Spleen (tissue), 11 donors: ENCODE measurements around the gene STAG3. TPM values are rescaled to one million over a fixed set of nuclear protein-coding genes. Genes with fewer than 3 reads are reported as not detected.

Experiments used
- DNase-seq: peaks from one replicate; pipeline ENCODE4 v3.0.0-alpha.2; 2020
- H3K27ac ChIP-seq, 8 donors: fragments of 200-600 bp; sonication (generic) in 7 of 8; 1 replicate in 4 of 8; 2 replicates in 4 of 8; pipeline versions ENCODE4 v1.5.0 to v1.8.0; 2016 to 2021; ENCODE audit warnings: inconsistent platforms in 4 of 8, mild to moderate bottlenecking in 4 of 8, moderate library complexity in 1 of 8
- H3K27me3 ChIP-seq, 7 donors: fragments of 200-600 bp; sonication (generic) in 6 of 7; replicated peaks in 1 of 7; 1 replicate in 4 of 7; 2 replicates in 3 of 7; pipeline versions ENCODE4 v1.5.0 to v1.8.0; 2016 to 2021; ENCODE audit warnings: inconsistent platforms in 3 of 7, mild to moderate bottlenecking in 1 of 7
- H3K36me3 ChIP-seq, 6 donors: fragments of 200-600 bp; sonication (generic) in 5 of 6; 1 replicate in 4 of 6; 2 replicates in 2 of 6; pipeline versions ENCODE4 v1.5.0 to v1.8.0; 2016 to 2021; ENCODE audit warnings: inconsistent platforms in 2 of 6
- H3K4me1 ChIP-seq, 6 donors: fragments of 200-600 bp; sonication (generic) in 5 of 6; 1 replicate in 3 of 6; 2 replicates in 3 of 6; pipeline versions ENCODE4 v1.5.0 to v1.8.0; 2016 to 2021; ENCODE audit warnings: inconsistent platforms in 3 of 6
- H3K4me3 ChIP-seq, 8 donors: fragments of 200-600 bp; sonication (generic) in 7 of 8; 1 replicate in 4 of 8; 2 replicates in 4 of 8; pipeline versions ENCODE4 v1.5.0 to v1.8.0; 2016 to 2021; ENCODE audit warnings: inconsistent platforms in 4 of 8, mild to moderate bottlenecking in 4 of 8, moderate library complexity in 2 of 8
- H3K9me3 ChIP-seq, 8 donors: fragments of 200-600 bp; sonication (generic) in 7 of 8; 1 replicate in 4 of 8; 2 replicates in 4 of 8; pipeline versions ENCODE4 v1.5.0 to v1.8.0; 2016 to 2021; ENCODE audit warnings: inconsistent platforms in 4 of 8
- POLR2A ChIP-seq, 3 donors: fragments of 450-650 bp; IDR thresholded peaks; one replicate each; pipeline ENCODE4 v1.5.1; 2017; ENCODE audit warnings: antibody characterized with exemption in 3 of 3, mild to moderate bottlenecking in 1 of 3
- POLR2AphosphoS5 ChIP-seq, 3 donors: sonication (generic); formaldehyde crosslinking; IDR thresholded peaks; one replicate each; pipeline ENCODE4 v1.5.1; 2017; ENCODE audit warnings: antibody characterized with exemption in 3 of 3
- WGBS, 5 donors: extraction: QIAGEN DNeasy Blood & Tissue Kit in 3 of 5; methylation state at CpG; one replicate each; pipeline versions ENCODE4 v1.1.5 to v1.1.7; 2013 to 2018; 5-methylcytosine and 5-hydroxymethylcytosine counted together
- intact Hi-C: fragments of 100-400 bp; cut with DNase I; formaldehyde crosslinking; loops from one replicate; pipeline ENCODE4 v1.15.0; 2023; ENCODE audit warnings: low total_unique reads
- polyA plus RNA-seq, 3 donors: library from polyadenylated mRNA; stranded (reverse); fragments of 200-250 nt; gene quantifications; one replicate each; pipeline ENCODE4 v1.2.1, GENCODE V29; 2013
- total RNA-seq, 7 donors: library from RNA; depleted of rRNA in 3 of 7; stranded (reverse); fragments of >200 nt in 3 of 7; fragmentation: NEBNext Ultra II Directional in 4 of 7; extraction: Animal tissue kit (Norgen Biotek cat#: 25700) in 4 of 7; gene quantifications; one replicate each; pipeline versions ENCODE4 v1.1.0 to v1.2.1, GENCODE V29; 2016 to 2021
- TF ChIP-seq, protein P1 (sequence below), 11 experiments: fragments of 200-600 bp in 7 of 11; fragments of 450-650 bp in 4 of 11; sonication (generic) in 4 of 11; IDR thresholded peaks in 8 of 11; conservative IDR thresholded peaks in 3 of 11; 1 replicate in 7 of 11; 2 replicates in 4 of 11; pipeline versions ENCODE4 v1.4.0 to v1.8.0; 2016 to 2021; ENCODE audit warnings: antibody characterized with exemption in 11 of 11, inconsistent platforms in 4 of 11, mild to moderate bottlenecking in 1 of 11
- donor health status: healthy with polysubstance abuse.
- donor health status: DM: no; HTN: no; CAD: no; lungs with moderate emphysema.
- donor health status: DM: no; HTN: no; CAD: no.
- donor health status: Bipolar disorder and iron deficiency.
- donor health status: healthy.
- donor health status: DM: no; HTN: no; CAD: no.
- donor health status: DM: yes; HTN: yes; CAD: no.

Gene STAG3
- total and polyA plus RNA-seq, 10 donors = 8.0 to 123 (median 40.4) TPM

DNA sequence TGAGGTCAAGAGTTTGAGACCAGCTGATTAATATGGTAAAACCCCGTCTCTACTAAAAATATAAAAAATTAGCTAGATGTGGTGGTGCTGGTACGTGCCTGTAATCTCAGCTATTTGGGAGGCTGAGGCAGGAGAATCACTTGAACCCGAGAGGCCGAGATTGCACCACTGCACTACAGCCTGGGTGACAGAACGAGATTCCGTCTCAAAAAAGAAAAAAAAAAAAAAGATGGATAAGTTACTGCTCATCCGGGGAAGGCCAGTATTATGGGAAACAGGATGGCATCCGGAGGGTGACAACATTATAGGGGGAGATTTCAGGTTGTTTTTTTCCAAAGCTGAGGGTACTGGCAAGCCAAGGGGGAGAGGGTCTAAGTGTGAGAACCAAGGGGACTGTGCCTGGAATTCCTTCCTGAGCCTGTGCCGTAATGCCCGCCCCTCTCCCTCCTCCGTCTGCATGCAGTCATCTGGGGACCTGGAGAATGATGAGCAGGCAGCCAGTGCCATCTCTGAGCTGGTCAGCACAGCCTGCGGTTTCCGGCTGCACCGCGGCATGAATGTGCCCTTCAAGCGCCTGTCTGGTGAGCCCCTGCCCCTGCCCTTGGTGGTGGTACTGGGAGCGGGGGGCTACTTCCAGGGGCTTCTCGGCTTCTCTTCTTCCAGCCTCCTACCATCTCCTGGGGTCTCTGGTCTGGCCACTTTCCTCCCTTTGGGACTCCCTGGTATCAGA is 24.6 kb upstream of the STAG3 start:
- peaks cover 0 to 72% (median 37%) of the 10 kb centered on the region in 6 donors for H3K36me3 ChIP-seq
- no peaks in the 10 kb centered on the region for H3K27me3 ChIP-seq
- H3K4me3 ChIP-seq = peak overlapping the region in 1 of 8 donors; percentile 33
- TF ChIP-seq, protein P1, sequence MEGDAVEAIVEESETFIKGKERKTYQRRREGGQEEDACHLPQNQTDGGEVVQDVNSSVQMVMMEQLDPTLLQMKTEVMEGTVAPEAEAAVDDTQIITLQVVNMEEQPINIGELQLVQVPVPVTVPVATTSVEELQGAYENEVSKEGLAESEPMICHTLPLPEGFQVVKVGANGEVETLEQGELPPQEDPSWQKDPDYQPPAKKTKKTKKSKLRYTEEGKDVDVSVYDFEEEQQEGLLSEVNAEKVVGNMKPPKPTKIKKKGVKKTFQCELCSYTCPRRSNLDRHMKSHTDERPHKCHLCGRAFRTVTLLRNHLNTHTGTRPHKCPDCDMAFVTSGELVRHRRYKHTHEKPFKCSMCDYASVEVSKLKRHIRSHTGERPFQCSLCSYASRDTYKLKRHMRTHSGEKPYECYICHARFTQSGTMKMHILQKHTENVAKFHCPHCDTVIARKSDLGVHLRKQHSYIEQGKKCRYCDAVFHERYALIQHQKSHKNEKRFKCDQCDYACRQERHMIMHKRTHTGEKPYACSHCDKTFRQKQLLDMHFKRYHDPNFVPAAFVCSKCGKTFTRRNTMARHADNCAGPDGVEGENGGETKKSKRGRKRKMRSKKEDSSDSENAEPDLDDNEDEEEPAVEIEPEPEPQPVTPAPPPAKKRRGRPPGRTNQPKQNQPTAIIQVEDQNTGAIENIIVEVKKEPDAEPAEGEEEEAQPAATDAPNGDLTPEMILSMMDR (IDR thresholded peaks at IDR 0.05 in 8 of 11, conservative IDR thresholded peaks at IDR 0.05 in 3 of 11) = no peak
- peak in 1 of 3 donors; percentile 31 for TF ChIP-seq POLR2AphosphoS5 (IDR thresholded peaks at IDR 0.05)
- peaks cover 33 to 94% (median 85%) of the 10 kb centered on the region in 6 donors for H3K4me1 ChIP-seq
- DNase-seq = peak; percentile 80
- peak overlapping the region in 7 of 8 donors; percentile 59 to 97 (median 70) for H3K27ac ChIP-seq
- 89 to 94% (median 91%) methylated on average over 17 to 18 of the region's 18 CpGs for WGBS, 5 donors
- H3K9me3 ChIP-seq = no peaks in the 10 kb centered on the region
- intact Hi-C loops = no loop called here

DNA sequence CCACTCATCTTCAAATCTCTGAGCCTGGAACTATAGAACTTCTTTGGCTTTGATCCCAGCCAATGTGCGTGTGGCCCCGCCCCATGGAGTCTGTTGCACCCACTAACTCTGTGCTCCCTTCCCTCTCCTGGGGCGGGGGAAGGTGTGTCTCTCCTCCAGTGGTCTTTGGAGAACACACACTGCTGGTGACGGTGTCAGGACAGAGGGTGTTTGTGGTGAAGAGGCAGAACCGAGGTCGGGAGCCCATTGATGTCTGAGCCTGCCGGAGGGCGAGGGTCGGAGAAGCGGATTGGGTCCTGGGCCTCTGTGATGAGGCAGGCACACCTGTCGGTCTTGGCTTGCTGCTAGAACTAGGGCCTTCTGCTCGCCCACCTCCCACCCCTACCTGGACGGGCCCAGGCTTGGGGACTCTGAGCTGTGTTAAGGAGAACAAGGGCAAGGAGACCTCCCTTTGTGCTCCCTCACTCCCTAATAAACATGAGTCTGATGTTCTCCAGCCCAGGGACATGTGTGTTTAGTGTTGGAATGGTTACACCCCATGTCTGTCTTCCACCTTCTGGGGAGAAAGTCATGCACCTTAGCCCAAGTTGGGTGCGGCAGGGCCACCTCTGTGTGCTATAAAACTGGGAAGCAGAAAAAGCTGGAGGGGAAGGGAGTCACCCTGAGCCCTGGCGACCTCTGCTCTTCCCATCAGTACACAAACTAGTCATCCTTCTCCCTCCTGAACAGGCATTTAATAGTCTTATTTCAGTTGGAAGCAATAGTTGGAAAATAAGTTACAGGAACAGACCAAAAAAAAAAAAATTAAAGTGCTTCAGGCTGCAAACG is 23.8 kb upstream of the STAG3 start:
- Histone ChIP-seq H3K4me3 (no peak overlapping the region), H3K9me3 (no peaks in the 10 kb centered on the region), H3K36me3 (peaks cover 0 to 72% (median 37%) of the 10 kb centered on the region in 6 donors), H3K4me1 (peaks cover 33 to 96% (median 84%) of the 10 kb centered on the region in 6 donors), H3K27ac (peak overlapping the region in 3 of 8 donors; percentile 95 to 97 (median 97)), H3K27me3 (no peaks in the 10 kb centered on the region)
- WGBS, 5 donors = 77 to 87% (median 86%) methylated on average over 15 to 16 of the region's 16 CpGs
- intact Hi-C loops = no loop called here
- TF ChIP-seq POLR2AphosphoS5 (IDR thresholded peaks at IDR 0.05) (peak in 2 of 3 donors; percentile 46 to 63), POLR2A (IDR thresholded peaks at IDR 0.05) (no peak)
- TF ChIP-seq, protein P1 (IDR thresholded peaks at IDR 0.05 in 8 of 11, conservative IDR thresholded peaks at IDR 0.05 in 3 of 11) = no peak
- no peak for DNase-seq

DNA sequence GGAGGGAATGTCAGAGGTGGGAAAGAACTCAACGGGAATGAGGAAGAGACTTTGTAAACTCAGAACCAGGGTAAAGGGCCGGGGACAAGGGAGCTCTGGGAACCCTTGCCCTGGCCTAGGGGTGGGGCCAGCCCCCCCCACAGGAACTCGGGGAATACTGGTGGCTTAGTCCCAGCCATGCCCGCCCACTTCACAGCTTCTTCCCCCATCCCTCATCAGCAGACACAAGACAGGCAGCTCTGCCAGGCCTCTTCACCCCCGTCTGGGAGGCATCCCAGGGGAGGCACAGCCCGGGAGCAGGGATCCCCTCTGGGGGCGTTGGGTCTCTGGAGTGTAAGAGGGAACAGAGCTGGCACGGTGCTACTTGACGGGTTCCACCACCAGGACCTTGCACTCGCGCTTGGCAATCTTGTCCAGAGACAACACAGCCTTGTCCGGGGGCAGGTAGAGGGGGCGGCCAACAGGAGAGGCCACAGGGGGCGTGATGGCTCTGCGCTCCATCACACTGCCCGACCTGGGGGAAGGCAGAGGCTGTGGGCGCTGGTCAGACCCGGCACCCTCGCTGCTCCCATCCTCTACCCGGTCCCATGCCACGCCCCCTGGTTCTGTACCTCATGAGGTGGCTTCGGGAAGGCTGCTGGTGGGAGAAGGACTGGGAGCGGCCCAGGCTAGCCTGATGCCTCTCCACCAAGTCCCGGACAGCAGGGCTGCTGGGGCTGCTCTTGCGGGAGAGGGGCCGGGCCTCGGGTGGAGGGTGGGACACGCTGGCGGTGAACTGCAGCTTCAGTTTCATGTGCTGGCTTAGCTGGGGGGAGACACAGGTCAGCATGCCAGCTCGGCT is 22.8 kb upstream of the STAG3 start:
- Histone ChIP-seq H3K36me3 (peaks cover 0 to 72% (median 37%) of the 10 kb centered on the region in 6 donors), H3K27me3 (no peaks in the 10 kb centered on the region), H3K4me3 (no peak overlapping the region), H3K9me3 (no peaks in the 10 kb centered on the region), H3K27ac (peak overlapping the region in 3 of 8 donors; percentile 95 to 97 (median 97)), H3K4me1 (peaks cover 29 to 97% (median 82%) of the 10 kb centered on the region in 6 donors)
- intact Hi-C loops = no loop called here
- WGBS, 5 donors = 78 to 88% (median 86%) methylated on average over 16 to 30 of the region's 30 CpGs
- peak in 2 of 3 donors; percentile 12 to 67 for TF ChIP-seq POLR2AphosphoS5 (IDR thresholded peaks at IDR 0.05)
- TF ChIP-seq, protein P1 (IDR thresholded peaks at IDR 0.05 in 8 of 11, conservative IDR thresholded peaks at IDR 0.05 in 3 of 11) = no peak
- peak; percentile 79 for DNase-seq
